Vagina (tissue), 2 donors: ENCODE data around the gene APOE. TPM values are rescaled to one million over a fixed set of nuclear protein-coding genes. Genes with fewer than 3 reads are reported as not detected.

ENCODE experiments used
- DNase-seq, 2 donors: peaks; one replicate each; pipeline ENCODE4 v3.0.0-alpha.2; 2017; ENCODE audit errors: extremely low spot score in 2 of 2
- H3K27ac ChIP-seq: fragments of 200-600 bp; sonication (generic); one replicate; pipeline ENCODE4 v1.5.1; 2019
- H3K27me3 ChIP-seq: fragments of 200-600 bp; sonication (generic); one replicate; pipeline ENCODE4 v1.5.1; 2019
- H3K36me3 ChIP-seq, 2 donors: fragments of 200-600 bp; sonication (generic); one replicate each; pipeline ENCODE4 v1.5.1; 2017 to 2019
- H3K4me1 ChIP-seq: fragments of 200-600 bp; sonication (generic); one replicate; pipeline ENCODE4 v1.5.1; 2019
- H3K4me3 ChIP-seq, 2 donors: fragments of 200-600 bp; sonication (generic); 1 replicate in 1 of 2; 2 replicates in 1 of 2; pipeline ENCODE4 v1.5.1; 2016 to 2019
- H3K9me3 ChIP-seq: fragments of 200-600 bp; sonication (generic); one replicate; pipeline ENCODE4 v1.5.1; 2019
- CTCF ChIP-seq, 3 experiments: fragments of 450-650 bp in 2 of 3; fragments of 200-600 bp in 1 of 3; sonication (generic) in 1 of 3; IDR thresholded peaks; one replicate each; pipeline ENCODE4 v1.5.1; 2017 to 2019; ENCODE audit warnings: antibody characterized with exemption in 3 of 3, mild to moderate bottlenecking in 2 of 3, moderate library complexity in 2 of 3
- POLR2A ChIP-seq, 2 donors: fragments of 450-650 bp; IDR thresholded peaks; one replicate each; pipeline ENCODE4 v1.6.1; 2017; ENCODE audit warnings: antibody characterized with exemption in 2 of 2, mild to moderate bottlenecking in 2 of 2, moderate library complexity in 2 of 2
- POLR2AphosphoS5 ChIP-seq, 2 donors: sonication (generic); formaldehyde crosslinking; IDR thresholded peaks; one replicate each; pipeline ENCODE4 v1.9.0; 2017; ENCODE audit warnings: antibody characterized with exemption in 2 of 2, mild to moderate bottlenecking in 2 of 2, low read depth in 1 of 2; ENCODE audit not compliant: insufficient read depth in 1 of 2
- intact Hi-C: fragments of 100-400 bp; cut with DNase I; formaldehyde crosslinking; loops from one replicate; pipeline ENCODE4 v1.15.1; 2023
- total RNA-seq: library from RNA; depleted of rRNA; stranded (reverse); fragments of >200 nt; gene quantifications from one replicate; pipeline ENCODE4 v1.2.3, GENCODE V29; 2016

Gene APOE
- total RNA-seq, 1 donor from 2014 or later = 170 TPM

- Histone ChIP-seq H3K9me3 (no peaks in the 10 kb centered on the region), H3K27me3 (no peaks in the 10 kb centered on the region), H3K36me3 (no peaks in the 10 kb centered on the region), H3K27ac (no peak overlapping the region), H3K4me1 (peaks cover 8% of the 10 kb centered on the region), H3K4me3 (no peak overlapping the region)
- TF ChIP-seq POLR2A (IDR thresholded peaks at IDR 0.05) (no peak), CTCF (IDR thresholded peaks at IDR 0.05) (no peak), POLR2AphosphoS5 (IDR thresholded peaks at IDR 0.05; ENCODE audit: insufficient read depth in 1 of 2, low read depth in 1 of 2) (no peak)
- intact Hi-C loops = no loop called here
- no peak for DNase-seq
Observed at GRCh38 chr19:44931541-44931940, 25.9 kb downstream of the APOE start.

GRCh38 chr19:44939668-44940067 is 34.1 kb downstream of the APOE start:
- Histone ChIP-seq H3K4me3 (no peak overlapping the region), H3K27ac (no peak overlapping the region), H3K36me3 (no peaks in the 10 kb centered on the region), H3K9me3 (no peaks in the 10 kb centered on the region), H3K4me1 (no peaks in the 10 kb centered on the region), H3K27me3 (no peaks in the 10 kb centered on the region)
- TF ChIP-seq POLR2A (IDR thresholded peaks at IDR 0.05) (no peak), POLR2AphosphoS5 (IDR thresholded peaks at IDR 0.05; ENCODE audit: insufficient read depth in 1 of 2, low read depth in 1 of 2) (no peak), CTCF (IDR thresholded peaks at IDR 0.05) (no peak)
- intact Hi-C loops = loop anchor here (2.0 kb wide), 1 partner anchor 71 kb away; no protein-coding TSS in a partner anchor
- no peak for DNase-seq

GRCh38 chr19:44942067-44942571 is 36.5 kb downstream of the APOE start, which contains the start of gene APOC4:
Gene APOC4 (plus strand): TSS chr19:44942237. CDS start chr19:44942278, 41 bp downstream.
- intact Hi-C loops = no loop called here
- H3K9me3 ChIP-seq = no peaks in the 10 kb centered on the region
- no peak for TF ChIP-seq POLR2A (IDR thresholded peaks at IDR 0.05)
- TF ChIP-seq POLR2AphosphoS5 (IDR thresholded peaks at IDR 0.05; ENCODE audit: insufficient read depth in 1 of 2, low read depth in 1 of 2) = no peak
- no peak for TF ChIP-seq CTCF (IDR thresholded peaks at IDR 0.05)

GRCh38 chr19:44943801-44944249 is 38.2 kb downstream of the APOE start:
- TF ChIP-seq POLR2A (IDR thresholded peaks at IDR 0.05) (no peak), CTCF (IDR thresholded peaks at IDR 0.05) (no peak), POLR2AphosphoS5 (IDR thresholded peaks at IDR 0.05; ENCODE audit: insufficient read depth in 1 of 2, low read depth in 1 of 2) (no peak)
- H3K4me1 ChIP-seq = no peaks in the 10 kb centered on the region
- H3K36me3 ChIP-seq = no peaks in the 10 kb centered on the region
- H3K9me3 ChIP-seq = no peaks in the 10 kb centered on the region
- H3K27ac ChIP-seq = no peak overlapping the region
- no peak overlapping the region for H3K4me3 ChIP-seq
- no peak for DNase-seq
- H3K27me3 ChIP-seq = no peaks in the 10 kb centered on the region
- intact Hi-C loops = no loop called here

More at GRCh38 chr19:44942067-44942571, 36.5 kb downstream of the APOE start, which contains the start of gene APOC4:
- Histone ChIP-seq H3K4me3 (no peak within 1 kb of the TSS), H3K4me1 (no peaks in the 10 kb centered on the region), H3K27ac (no peak within 1 kb of the TSS), H3K27me3 (no peaks in the 10 kb centered on the region), H3K36me3 (no peaks in the 10 kb centered on the region)
- no peak for DNase-seq

GRCh38 chr19:44947041-44947581 is 41.5 kb downstream of the APOE start:
- intact Hi-C loops = no loop called here
- TF ChIP-seq POLR2AphosphoS5 (IDR thresholded peaks at IDR 0.05; ENCODE audit: insufficient read depth in 1 of 2, low read depth in 1 of 2) (no peak), POLR2A (IDR thresholded peaks at IDR 0.05) (no peak), CTCF (IDR thresholded peaks at IDR 0.05) (no peak)
- Histone ChIP-seq H3K36me3 (no peaks in the 10 kb centered on the region), H3K27ac (no peak overlapping the region), H3K4me1 (peaks cover 11% of the 10 kb centered on the region), H3K27me3 (no peaks in the 10 kb centered on the region), H3K9me3 (no peaks in the 10 kb centered on the region), H3K4me3 (no peak overlapping the region)
- no peak for DNase-seq
